ENCODE measurements around the gene ZFYVE28.

DNA sequence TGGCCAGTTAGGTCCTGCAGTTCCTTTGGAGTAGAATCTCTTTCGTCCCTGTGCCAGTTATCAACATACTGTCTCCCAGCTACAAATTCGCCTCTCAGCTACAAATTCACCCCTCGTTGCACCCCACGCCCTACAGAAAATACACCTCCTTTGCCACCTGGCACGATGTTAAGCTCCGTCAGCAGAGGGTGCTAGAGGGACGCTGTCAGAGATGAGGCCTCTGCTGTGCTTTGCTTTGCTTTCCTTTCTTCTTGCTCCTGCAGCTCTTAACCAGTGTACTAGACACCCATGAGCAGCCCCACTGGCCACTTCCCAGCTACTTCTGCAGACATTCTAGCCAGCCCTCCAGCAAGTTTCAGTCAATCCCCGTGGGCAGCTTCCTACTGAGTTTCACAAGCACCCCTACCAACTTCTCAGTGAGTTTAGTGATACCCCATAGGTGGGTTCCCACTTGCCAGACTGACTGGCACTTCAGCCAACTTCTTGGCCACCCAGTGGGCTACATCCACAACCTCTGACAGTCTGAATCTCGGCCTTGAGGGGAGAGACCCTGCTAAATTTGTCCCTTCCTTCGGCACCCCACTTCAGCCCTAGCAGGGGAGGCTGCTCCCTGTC, 198.3 kb downstream of the ZFYVE28 start:
- TF ChIP-seq, protein P1, sequence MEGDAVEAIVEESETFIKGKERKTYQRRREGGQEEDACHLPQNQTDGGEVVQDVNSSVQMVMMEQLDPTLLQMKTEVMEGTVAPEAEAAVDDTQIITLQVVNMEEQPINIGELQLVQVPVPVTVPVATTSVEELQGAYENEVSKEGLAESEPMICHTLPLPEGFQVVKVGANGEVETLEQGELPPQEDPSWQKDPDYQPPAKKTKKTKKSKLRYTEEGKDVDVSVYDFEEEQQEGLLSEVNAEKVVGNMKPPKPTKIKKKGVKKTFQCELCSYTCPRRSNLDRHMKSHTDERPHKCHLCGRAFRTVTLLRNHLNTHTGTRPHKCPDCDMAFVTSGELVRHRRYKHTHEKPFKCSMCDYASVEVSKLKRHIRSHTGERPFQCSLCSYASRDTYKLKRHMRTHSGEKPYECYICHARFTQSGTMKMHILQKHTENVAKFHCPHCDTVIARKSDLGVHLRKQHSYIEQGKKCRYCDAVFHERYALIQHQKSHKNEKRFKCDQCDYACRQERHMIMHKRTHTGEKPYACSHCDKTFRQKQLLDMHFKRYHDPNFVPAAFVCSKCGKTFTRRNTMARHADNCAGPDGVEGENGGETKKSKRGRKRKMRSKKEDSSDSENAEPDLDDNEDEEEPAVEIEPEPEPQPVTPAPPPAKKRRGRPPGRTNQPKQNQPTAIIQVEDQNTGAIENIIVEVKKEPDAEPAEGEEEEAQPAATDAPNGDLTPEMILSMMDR (IDR thresholded peaks at IDR 0.05; ENCODE audit: insufficient read depth, low read length, poor library complexity, severe bottlenecking): peak; percentile 87
- no peak for TF ChIP-seq EZH2phosphoT487 (conservative IDR thresholded peaks at IDR 0.05; ENCODE audit: low read length)

Measured in SU-DHL-6 (cell line).